GM19397 (cell line): ENCODE measurements around the gene HSD17B10.
"Not testable (repeated sequence)": the region's sequence is repeated elsewhere in the genome, so short reads cannot be mapped to it uniquely, and the experiment has no call there.

Experiments used
- ATAC-seq: cut with Tn5 transposase; IDR thresholded peaks from one replicate; pipeline ENCODE4 v1.9.1; 2021; ENCODE audit warnings: mild to moderate bottlenecking, moderate library complexity; ENCODE audit not compliant: unreplicated experiment

Gene HSD17B10

GRCh38 chrX:53438174-53438831 lies 4.1 kb upstream of the HSD17B10 start:
- no peak for ATAC-seq

GRCh38 chrX:53437206-53437605 lies 3.0 kb upstream of the HSD17B10 start:
- ATAC-seq, result no peak

- peak; percentile 58 for ATAC-seq
Observed at GRCh38 chrX:53435997-53436396, 1.8 kb upstream of the HSD17B10 start.

GRCh38 chrX:53430231-53430630 lies 3.9 kb downstream of the HSD17B10 start:
- ATAC-seq, result no peak

GRCh38 chrX:53429755-53430154 lies 4.4 kb downstream of the HSD17B10 start:
- ATAC-seq, result no peak

GRCh38 chrX:53422861-53423306 lies 11.3 kb downstream of the HSD17B10 start, which contains the start of gene RIBC1:
Gene RIBC1, plus strand, starts transcription at chrX:53422873. Its CDS starts 3,404 bp downstream, at chrX:53426277.
- ATAC-seq, result no peak

- ATAC-seq, result peak; percentile 89
Observed at GRCh38 chrX:53422086-53422860, 11.9 kb downstream of the HSD17B10 start, which contains the start of gene SMC1A. Gene SMC1A, minus strand, starts transcription at chrX:53422654. Its CDS starts 54 bp downstream, at chrX:53422600.

GRCh38 chrX:53421772-53422085 lies 12.4 kb downstream of the HSD17B10 start:
- ATAC-seq, result peak; percentile 22

- ATAC-seq, result no peak
Observed at GRCh38 chrX:53421125-53421524, 13.0 kb downstream of the HSD17B10 start.

GRCh38 chrX:53420351-53420750 lies 13.8 kb downstream of the HSD17B10 start:
- ATAC-seq, result not testable (repeated sequence)

GRCh38 chrX:53412446-53412845 lies 21.7 kb downstream of the HSD17B10 start:
- no peak for ATAC-seq

- ATAC-seq, result no peak
Observed at GRCh38 chrX:53403535-53403934, 30.6 kb downstream of the HSD17B10 start.

- ATAC-seq, result no peak
Observed at GRCh38 chrX:53398216-53398615, 36.0 kb downstream of the HSD17B10 start.

- no peak for ATAC-seq
Observed at GRCh38 chrX:53395605-53396298, 38.4 kb downstream of the HSD17B10 start.

- ATAC-seq, result no peak
Observed at GRCh38 chrX:53383376-53384076, 50.6 kb downstream of the HSD17B10 start.
